OCI-LY3 (cell line): ENCODE data around the gene ANKRD44.
A peak's percentile ranks its signal among the peaks of the same experiment; 100 is the strongest.
"Not testable (repeated sequence)": the region's sequence is repeated elsewhere in the genome, so short reads cannot be mapped to it uniquely, and the experiment has no call there.

Source experiments
- H2AFZ ChIP-seq: fragments of 200-600, 300-600 bp; shearing (Covaris generic); 2 replicates; pipeline ENCODE4 v1.6.0; 2014; ENCODE audit warnings: antibody characterized with exemption, low read depth, low read length
- H3K27ac ChIP-seq: fragments of 200-600, 300-600 bp; sonication (generic); 2 replicates; pipeline ENCODE4 v1.5.1; 2014; ENCODE audit warnings: mild to moderate bottlenecking, low read length, moderate library complexity, mixed read lengths
- H3K27me3 ChIP-seq: fragments of 200-600, 300-600 bp; sonication (generic); 2 replicates; pipeline ENCODE4 v1.6.1; 2014; ENCODE audit warnings: low read depth, low read length, mixed read lengths
- H3K36me3 ChIP-seq: fragments of 200-600, 300-600 bp; sonication (generic); replicated peaks from 2 replicates; pipeline ENCODE3; 2014; ENCODE audit warnings: low read depth, low read length, mixed read lengths
- H3K4me1 ChIP-seq: fragments of 300-600, 200-600 bp; sonication (generic); 2 replicates; pipeline ENCODE4 v1.6.1; 2014; ENCODE audit warnings: low read length, mixed read lengths
- H3K4me2 ChIP-seq: fragments of 200-600, 300-600 bp; sonication (generic); 2 replicates; pipeline ENCODE4 v1.6.1; 2014; ENCODE audit warnings: low read length, mixed read lengths
- H3K4me3 ChIP-seq: fragments of 300-600, 200-600 bp; sonication (generic); 2 replicates; pipeline ENCODE4 v1.5.1; 2014; ENCODE audit warnings: antibody characterized with exemption, mild to moderate bottlenecking, low read length, moderate library complexity
- H3K79me2 ChIP-seq: fragments of 300-600, 200-600 bp; shearing (Covaris generic); 2 replicates; pipeline ENCODE4 v1.6.1; 2014; ENCODE audit warnings: mild to moderate bottlenecking, low read length, mixed read lengths
- H3K9ac ChIP-seq: fragments of 300-600, 200-600 bp; shearing (Covaris generic); 2 replicates; pipeline ENCODE4 v1.6.0; 2014; ENCODE audit warnings: mild to moderate bottlenecking, low read length, moderate library complexity
- H3K9me3 ChIP-seq: fragments of 200-600, 300-600 bp; shearing (Covaris generic); 2 replicates; pipeline ENCODE4 v1.6.1; 2014; ENCODE audit warnings: low read length, mixed read lengths; ENCODE audit not compliant: insufficient read depth
- H4K20me1 ChIP-seq: fragments of 200-600, 300-600 bp; sonication (generic); 2 replicates; pipeline ENCODE4 v1.6.1; 2016; ENCODE audit warnings: low read length, mixed read lengths; ENCODE audit not compliant: insufficient read depth
- CTCF ChIP-seq: fragments of 200-600, 300-600 bp; sonication (generic); IDR thresholded peaks from 2 replicates; pipeline ENCODE4 v1.5.1; 2014; ENCODE audit warnings: antibody characterized with exemption, low read length, low read depth
- EZH2phosphoT487 ChIP-seq: fragments of 200-600 bp; shearing (Covaris generic); IDR thresholded peaks from 2 replicates; pipeline ENCODE4 v1.6.1; 2018; ENCODE audit warnings: antibody characterized with exemption, mixed run types, low read depth

Gene ANKRD44

GRCh38 chr2:197240421-197241041 is 70.0 kb downstream of the ANKRD44 start:
- Histone ChIP-seq H3K4me2 (peak overlapping the region; percentile 96), H3K27ac (peak overlapping the region; percentile 65), H3K4me1 (peaks cover 41% of the 10 kb centered on the region), H3K9me3 (no peaks in the 10 kb centered on the region), H4K20me1 (no peaks in the 10 kb centered on the region), H3K79me2 (peaks cover 20% of the 10 kb centered on the region), H3K27me3 (no peaks in the 10 kb centered on the region), H3K36me3 (peaks cover 3% of the 10 kb centered on the region), H3K4me3 (0 out of 2 replicates have a peak overlapping the region, but pooled peaks have one; percentile 7), H3K9ac (peak overlapping the region; percentile 44), H2AFZ (no peak overlapping the region)
- TF ChIP-seq EZH2phosphoT487 = no peak
- TF ChIP-seq CTCF = no peak

GRCh38 chr2:197240018-197240417 is 70.6 kb downstream of the ANKRD44 start:
- H3K9me3 ChIP-seq, H2AFZ ChIP-seq: not testable (repeated sequence)
- H3K79me2 ChIP-seq = peaks cover 20% of the 10 kb centered on the region

GRCh38 chr2:197239434-197239833 is 71.1 kb downstream of the ANKRD44 start:
- no peak overlapping the region for H2AFZ ChIP-seq
- no peaks in the 10 kb centered on the region for H3K27me3 ChIP-seq
- peaks cover 3% of the 10 kb centered on the region for H3K36me3 ChIP-seq
- peak overlapping the region; percentile 96 for H3K4me2 ChIP-seq
- H4K20me1 ChIP-seq = no peaks in the 10 kb centered on the region
- H3K79me2 ChIP-seq = peaks cover 22% of the 10 kb centered on the region
- H3K9ac ChIP-seq = peak overlapping the region; percentile 50
- peak overlapping the region; percentile 70 for H3K4me3 ChIP-seq
- TF ChIP-seq CTCF = no peak
- TF ChIP-seq EZH2phosphoT487 = no peak
- peaks cover 41% of the 10 kb centered on the region for H3K4me1 ChIP-seq
- H3K27ac ChIP-seq = peak overlapping the region; percentile 59
- no peaks in the 10 kb centered on the region for H3K9me3 ChIP-seq

More at GRCh38 chr2:197240018-197240417, 70.6 kb downstream of the ANKRD44 start:
- Histone ChIP-seq H3K4me2 (peak overlapping the region; percentile 96), H3K9ac (peak overlapping the region; percentile 50), H3K27ac (peak overlapping the region; percentile 65), H3K4me3 (peak overlapping the region; percentile 70; the same call in 1 of the 2 replicates), H3K4me1 (peaks cover 41% of the 10 kb centered on the region)
- not testable (repeated sequence) for H3K27me3 ChIP-seq, H3K36me3 ChIP-seq, H4K20me1 ChIP-seq

- H2AFZ ChIP-seq = no peak overlapping the region
- H3K27ac ChIP-seq = no peak overlapping the region
- H3K4me2 ChIP-seq = no peak overlapping the region
- no peaks in the 10 kb centered on the region for H3K36me3 ChIP-seq
- TF ChIP-seq CTCF = no peak
- no peak for TF ChIP-seq EZH2phosphoT487
- no peaks in the 10 kb centered on the region for H3K9me3 ChIP-seq
- peaks cover 41% of the 10 kb centered on the region for H3K4me1 ChIP-seq
- H4K20me1 ChIP-seq = no peaks in the 10 kb centered on the region
- no peak overlapping the region for H3K9ac ChIP-seq
- no peaks in the 10 kb centered on the region for H3K27me3 ChIP-seq
- H3K79me2 ChIP-seq = peaks cover 22% of the 10 kb centered on the region
- H3K4me3 ChIP-seq = no peak overlapping the region
Measured at GRCh38 chr2:197238043-197238365, 72.6 kb downstream of the ANKRD44 start.
